GM21381 (cell line): ENCODE data around the gene UNC5C.

Experiments used
- ATAC-seq: cut with Tn5 transposase; IDR thresholded peaks from one replicate; pipeline ENCODE4 v1.9.1; 2021; ENCODE audit warnings: mild to moderate bottlenecking, moderate library complexity; ENCODE audit not compliant: unreplicated experiment

Gene UNC5C

DNA sequence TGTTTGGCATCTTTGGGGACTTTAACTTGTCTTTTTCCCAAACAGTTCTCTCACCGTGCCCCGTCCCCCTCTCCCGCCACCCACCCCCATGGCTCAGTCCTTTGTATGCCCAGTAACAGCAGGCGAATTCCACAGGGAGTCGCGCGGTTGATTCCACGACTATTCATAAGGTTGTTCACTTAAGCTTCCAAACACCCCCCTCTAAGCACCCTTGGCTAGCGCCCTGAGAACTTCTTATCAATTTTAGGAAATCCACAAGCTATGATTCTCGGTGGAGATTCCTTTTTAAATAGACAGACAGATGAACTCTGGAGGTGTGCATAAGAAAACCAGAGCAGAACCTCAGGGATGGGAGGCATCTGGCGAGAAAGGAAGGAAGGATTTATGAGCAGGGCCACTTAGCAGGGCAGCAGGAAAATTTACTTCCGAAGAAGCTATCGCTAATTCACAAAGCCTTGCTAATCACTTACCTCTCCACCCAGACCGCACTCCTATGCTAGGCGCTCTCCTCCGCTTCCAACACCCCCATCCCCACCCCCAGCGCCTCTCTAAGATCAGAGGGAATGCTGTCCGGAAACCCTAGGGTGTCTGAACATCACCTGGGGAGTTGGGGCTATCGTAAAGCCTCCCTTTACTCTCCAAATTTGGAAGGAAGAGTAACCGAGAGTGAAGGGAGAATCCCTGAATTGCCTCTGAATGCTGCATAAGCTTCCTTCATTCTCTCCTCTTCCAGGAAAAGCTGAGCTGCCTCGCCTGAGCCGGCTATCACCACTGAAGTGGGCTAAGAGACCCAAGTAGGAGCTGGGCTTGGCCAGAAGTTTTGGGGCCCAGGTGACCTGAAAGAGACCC lies 1.7 kb downstream of the UNC5C start:
- ATAC-seq: no peak

DNA sequence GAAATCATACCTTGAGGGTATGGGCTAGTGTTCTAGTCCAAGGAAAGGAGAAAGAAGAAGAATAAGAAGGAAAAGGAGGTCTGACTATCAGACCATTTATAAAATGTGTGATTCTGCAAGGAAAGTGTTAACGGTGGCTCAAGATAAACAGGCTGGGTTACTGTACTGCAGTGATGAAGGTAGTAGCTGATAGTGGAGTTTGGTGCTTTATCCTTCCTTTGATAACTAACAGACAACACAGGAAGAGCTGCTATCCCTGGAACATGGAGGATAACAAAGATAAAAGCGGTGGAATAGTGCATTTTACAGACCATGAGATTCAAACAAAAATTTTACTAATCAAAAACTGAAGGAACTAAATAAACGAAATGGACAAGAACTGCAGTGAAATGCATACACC lies 2.6 kb downstream of the UNC5C start:
- ATAC-seq: no peak

DNA sequence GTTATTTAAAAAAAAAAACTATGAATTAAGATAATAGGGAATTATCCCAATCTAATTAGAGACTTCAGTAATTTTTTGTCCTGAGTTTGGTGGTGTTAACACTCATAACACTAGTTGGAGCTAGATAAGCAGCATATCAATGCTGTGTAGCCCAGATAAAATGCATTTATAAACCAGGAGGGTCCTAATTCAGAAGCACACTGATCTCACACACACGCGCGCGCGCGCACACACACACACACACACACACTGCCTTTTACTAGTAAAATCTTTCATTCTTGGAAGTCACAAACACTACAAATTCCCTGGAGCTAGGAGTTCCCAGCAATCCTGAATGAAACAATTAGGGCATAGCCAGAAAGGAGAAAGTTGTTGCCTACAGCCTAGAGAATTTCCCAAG lies 3.2 kb downstream of the UNC5C start:
- ATAC-seq: no peak

DNA sequence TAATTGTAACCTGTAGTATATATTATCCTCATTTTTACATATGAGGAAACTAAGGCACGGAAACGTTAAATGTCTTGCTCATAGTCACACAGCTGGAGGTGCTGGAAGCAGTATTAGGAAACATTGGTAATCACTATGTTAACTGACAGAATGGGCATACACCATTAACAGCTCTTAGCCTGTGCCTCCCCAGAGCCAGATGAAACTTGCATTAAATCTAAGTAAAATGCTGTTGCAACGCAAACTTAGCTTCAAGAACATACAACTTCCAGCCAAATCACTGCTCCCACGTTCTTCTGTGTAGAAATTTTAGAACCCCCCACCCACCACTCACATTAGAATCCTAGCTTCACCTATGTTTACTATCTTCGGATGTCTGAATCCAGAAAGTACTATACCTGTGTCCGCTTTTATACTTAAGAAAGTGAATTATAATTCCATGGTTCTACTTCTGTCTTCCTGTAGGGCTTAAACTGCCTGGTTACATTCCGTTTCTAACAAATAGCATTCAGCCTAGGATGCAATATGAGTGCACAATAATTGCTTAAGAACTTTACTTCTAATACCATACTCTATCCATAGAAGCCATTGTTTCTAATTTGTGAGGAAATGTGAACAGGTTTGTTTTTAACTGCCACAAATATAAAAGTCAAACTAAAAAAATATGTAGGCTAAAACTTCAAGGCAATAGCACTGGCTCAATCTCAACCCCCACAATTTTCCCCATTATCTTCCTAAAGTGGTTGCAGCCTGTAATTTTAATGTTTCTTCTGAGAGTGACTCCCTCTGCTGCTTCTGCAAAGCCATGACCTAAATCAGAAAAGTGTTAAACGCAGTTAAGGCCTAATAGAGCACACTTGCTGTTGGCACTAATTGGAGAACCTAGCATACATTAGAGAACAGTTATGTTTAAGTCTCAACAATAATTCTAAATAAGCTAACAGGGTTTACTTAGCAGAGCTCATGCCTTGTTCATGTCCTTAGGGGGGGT lies 4.4 kb downstream of the UNC5C start:
- ATAC-seq: no peak

DNA sequence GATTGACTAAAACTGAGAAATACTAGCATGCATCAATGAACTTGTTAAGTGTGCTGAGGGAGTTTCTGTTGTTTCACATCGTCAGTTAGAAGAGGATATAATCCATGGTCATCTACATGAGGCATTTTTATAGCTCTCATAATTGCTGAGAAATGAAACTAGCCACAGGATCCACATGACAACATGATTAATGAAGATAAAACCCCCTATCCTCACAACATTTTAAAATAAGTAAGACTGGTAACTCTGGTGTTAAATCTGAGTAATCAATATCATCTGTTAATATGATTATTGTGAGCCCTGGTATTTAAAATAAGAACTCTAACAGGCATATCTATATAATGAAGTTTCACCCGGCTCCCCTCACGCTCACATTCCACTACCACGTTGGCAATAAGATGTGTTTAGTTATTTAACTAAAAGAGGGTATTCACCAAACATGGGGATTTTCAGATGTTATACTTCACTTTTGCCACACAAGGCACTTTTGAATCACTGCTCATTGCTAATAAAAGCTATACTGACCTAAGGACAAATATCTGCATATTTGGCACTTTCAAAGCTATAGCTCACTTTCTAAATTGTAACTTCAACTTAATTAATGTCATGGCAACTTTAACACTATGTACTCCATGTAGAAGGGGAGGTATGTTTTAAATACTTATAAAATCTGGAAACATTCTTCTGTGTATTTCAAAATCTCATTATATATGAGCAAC lies 6.7 kb downstream of the UNC5C start:
- no peak for ATAC-seq

DNA sequence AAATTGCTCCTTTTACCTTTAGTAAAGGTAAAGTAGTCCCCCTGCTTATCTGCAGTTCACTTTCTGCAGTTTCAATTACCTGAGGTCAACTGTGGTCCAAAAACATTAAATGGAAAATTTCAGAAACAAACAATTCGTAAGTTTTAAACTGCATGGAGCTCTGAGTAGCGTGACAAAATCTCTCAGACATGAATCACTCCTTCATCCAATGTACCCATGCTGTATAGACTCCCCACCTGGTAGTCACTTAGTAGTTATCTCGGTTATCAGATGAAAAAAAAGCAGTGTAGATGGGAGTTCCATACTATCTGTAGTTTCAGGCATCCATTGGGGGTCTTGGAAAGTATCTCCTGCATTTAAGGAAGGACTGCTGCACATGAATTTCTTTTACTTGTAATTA lies 7.7 kb downstream of the UNC5C start:
- no peak for ATAC-seq

DNA sequence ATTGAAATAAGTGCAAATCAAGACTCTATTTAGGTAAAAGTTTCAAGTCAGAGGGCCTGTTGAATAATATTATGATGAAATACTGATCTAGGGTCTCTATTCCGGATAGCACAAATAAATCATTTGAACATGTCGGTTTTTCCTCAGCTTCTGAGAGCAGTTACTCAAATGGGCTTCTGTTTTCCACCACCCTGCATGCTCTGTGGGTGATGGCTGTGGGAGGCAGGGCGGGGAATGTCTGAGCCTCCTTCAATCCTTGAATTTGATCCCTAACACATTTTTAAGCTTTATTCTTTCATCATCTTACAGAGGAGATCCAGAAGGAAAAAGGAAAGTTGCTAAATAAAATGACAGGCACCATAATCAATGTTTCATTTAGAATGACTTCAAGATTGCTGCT lies 8.5 kb downstream of the UNC5C start:
- no peak for ATAC-seq

DNA sequence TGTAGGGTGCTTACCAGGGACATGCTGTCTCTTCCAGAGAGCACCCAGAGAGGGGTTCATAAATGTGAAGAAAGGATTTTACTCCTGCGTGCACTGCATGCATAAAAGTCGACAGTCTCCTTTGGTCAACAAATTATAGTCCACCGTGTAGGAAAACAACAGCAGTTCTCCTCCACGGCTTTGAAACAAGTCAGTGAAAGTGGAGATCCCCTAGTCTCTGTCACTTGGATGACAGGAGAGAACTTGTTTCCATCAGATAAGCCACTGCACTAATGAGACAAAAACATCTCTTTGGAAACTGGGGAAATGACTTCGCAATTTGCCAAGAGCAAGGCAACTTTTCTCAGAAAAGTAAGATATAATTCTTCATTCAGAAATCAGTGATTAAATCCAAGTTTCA lies 9.7 kb downstream of the UNC5C start:
- ATAC-seq: no peak

DNA sequence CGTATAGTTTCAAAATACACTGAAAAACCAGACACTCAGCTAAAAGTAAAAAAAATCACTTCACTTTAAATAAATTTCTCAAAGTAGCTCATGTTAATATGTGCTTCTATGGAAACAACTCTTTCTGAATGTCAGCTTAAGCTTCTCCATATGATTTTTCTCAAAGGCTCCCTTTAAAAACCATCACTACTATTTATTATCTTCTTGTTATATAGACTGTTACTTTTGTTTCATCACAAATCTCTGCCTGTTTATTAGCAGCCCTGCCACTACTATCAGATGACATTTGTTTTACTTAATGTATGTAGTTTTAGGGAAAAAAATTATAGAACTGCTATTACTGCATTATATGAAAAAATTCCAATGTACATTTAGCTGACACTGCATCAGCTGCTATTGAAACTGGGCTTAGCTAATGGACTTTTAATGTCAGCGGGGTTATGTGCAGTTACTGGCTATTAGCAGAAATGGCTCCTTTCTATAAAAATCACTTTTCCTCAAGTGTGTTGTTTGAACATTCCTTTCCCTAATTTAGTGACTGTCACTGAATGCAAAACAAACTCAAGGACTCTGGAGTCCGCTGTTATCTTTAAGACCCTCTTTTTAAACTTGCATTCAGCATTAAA lies 10.8 kb downstream of the UNC5C start:
- ATAC-seq: no peak

DNA sequence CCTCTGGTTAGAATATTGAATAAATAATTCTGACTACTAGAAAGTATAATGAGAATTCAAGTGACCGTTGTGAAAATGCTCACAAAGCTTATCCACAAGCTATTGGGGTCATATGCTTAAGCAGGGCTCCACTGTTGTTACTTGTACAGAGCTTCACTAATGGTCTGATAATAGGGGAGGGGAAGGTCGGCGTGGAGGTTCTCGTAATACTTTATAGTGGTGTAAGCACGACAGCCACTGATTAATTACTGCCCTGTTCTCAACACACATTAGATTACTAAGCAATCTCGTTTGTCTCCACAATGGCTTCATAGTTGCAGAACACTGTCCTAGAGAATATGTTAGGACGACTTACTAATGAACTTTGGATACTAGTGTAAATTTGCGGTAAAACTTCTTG lies 11.6 kb downstream of the UNC5C start:
- no peak for ATAC-seq

DNA sequence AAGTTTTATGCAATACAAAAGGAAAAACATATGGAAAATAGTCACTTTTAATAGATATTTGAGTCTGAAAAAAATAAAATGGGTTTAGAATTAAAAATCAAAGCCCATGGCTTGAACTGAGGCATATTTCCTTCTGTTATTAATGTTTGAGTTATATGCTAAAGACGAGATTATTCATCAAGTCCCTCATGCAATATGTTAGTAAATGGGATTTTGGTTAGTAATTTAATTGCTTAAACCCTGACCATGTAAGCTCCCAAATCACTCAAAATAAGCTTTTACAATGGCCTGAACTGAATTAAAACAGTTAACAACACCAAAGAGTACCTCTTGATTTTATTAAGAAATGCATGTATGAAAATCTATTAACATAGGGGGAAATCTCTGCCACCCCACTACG lies 12.1 kb downstream of the UNC5C start:
- ATAC-seq: no peak

DNA sequence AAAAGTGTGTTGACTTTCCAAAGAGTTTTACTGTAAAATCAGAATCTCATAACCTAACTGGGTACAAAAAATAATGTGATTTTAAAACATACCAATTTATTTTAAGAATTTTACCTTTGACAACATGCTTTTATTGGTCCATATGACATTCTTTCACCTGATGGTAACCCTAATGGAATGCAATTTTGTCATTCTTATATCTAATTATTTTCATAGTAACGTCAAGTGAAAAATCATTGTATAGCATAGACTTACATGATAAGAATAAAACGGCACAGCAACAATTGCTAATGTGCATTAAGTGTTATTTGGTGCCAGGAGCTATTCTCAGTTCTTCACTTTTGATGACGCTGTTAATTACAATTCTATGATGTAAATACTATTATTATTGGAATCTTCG lies 13.6 kb downstream of the UNC5C start:
- no peak for ATAC-seq

DNA sequence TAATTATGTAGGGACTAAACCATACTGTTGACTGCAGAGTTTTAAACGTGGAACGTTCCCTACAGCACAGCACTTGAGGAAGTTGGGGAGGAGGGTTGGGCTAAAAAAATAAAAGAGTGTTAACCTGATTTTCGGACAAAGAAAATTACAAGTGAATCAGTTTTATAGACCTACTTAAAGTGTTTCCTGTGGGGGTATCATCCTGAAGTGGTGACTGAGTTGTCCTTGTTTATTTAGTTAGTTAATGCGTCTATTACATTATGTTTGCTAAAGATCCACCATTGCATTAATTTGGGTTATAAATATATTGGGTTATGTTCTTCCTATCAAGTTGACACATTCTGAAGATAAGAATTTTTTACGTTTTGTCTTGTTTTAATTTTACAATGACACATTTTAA lies 14.7 kb downstream of the UNC5C start:
- ATAC-seq: no peak

DNA sequence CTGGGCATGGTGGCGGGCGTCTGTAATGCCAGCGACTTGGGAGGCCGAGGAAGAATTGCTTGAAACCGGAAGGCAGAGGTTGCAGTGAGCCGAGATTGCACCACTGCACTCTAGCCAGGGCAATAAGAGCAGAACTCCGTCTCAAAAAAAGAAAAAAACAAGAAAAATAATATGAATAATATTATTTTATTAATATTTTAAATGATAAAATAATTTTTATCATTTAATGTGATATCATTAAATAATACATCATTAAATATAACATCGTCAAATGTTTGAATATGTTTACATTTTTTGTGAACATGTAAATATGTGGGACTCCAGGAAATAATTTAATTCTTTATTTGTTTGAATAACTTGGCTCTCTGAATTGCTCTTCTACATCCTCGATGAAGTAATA lies 15.5 kb downstream of the UNC5C start:
- ATAC-seq: no peak

DNA sequence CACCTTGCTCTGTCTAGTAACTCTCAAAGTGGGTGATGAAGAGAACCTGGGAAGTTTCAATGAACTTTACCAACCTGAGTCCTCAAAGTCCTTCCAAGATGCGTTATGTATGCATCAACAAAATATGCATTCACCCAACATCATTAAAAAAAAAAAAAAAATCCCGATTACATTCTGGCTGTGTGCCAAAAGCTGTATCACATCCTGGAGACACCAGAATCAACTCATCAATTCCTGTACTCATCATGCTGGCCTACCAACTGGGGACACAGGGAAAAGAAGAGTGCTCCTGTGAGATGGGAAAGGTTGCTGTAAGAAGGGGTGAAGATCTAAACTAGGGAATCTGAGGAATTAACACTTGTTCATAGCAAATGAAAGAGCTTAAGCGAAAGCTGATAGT lies 16.5 kb downstream of the UNC5C start:
- no peak for ATAC-seq

DNA sequence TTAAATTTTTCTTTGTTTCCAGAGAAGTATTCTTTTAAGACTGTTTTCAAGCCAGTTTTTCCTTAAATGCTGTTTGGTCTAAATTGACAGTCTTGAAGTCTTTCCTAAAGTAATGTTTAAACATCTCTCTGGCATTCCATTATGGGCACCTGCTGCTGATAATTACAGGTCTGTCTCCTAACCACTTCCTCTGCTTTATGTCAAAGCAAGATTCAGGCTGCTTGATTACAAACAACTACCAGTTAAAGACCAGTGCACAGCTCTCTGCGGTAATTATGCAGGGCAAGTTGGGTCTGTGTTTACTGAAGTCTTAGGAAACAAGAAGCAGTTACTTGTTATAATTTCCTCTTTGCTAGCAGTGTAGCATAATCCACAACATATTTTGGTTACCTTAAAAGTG lies 17.6 kb downstream of the UNC5C start:
- ATAC-seq: no peak

DNA sequence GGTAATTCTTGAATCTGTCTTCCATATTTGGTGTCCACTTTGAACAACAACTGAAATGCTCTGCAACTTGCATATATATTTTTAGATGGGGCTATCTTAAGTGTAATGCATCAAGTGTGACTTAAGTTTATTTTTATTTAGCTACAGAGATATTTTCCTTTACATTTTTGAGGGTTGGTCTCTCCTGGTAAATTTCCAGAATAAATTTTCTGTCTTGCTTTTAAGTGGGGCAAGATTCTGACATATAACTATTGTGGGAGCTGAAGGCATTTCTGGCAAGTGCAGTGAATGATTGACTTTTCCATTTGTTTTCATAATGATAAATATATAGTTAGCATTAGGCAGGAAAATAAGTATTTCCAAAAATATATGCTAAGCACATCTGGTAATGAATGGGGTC lies 18.8 kb downstream of the UNC5C start:
- ATAC-seq: no peak

DNA sequence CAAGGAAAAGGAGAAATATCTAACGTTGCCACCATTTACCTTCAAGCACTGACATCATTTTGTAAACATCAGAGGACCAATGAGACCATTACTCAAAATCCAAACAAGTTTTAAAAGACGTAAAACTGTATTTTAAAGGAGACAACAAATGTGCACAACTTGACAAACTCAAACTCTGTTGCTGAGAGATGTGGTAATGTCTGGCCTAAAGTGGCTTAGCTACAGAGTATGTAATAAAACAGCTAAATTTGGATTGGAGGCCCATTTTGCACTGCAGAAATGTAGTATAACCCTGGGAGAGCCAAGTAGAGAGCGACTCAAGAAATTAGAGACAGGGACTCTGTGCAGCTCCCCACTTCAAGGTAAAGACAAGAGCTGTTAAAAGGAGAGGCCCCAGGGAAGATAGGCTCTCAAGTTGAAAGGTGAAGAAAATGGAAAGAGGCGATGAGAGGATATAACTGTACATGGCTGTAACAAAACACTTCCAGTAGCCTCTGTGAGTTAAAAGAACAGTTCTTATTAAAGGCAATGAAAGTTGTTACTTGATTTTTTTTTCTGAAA lies 20.3 kb downstream of the UNC5C start:
- ATAC-seq: no peak

DNA sequence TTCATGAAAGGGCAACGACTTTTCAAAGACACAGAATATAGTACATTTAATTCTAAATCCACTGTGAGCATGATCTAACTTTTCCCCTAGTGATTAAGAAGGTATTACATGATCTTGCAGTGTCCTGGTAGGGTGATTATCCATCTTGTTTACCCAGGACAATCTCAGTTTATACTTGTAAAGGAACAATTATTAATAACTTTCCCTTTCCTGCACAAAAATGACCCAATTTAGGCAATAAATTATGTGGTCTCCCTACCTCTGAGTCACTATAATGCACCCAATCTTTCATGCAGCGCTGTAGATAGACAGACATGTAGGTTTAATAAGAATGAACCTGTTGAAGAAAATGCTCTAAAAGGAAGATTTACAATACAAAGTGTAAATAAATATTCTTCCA lies 22.7 kb downstream of the UNC5C start:
- no peak for ATAC-seq

DNA sequence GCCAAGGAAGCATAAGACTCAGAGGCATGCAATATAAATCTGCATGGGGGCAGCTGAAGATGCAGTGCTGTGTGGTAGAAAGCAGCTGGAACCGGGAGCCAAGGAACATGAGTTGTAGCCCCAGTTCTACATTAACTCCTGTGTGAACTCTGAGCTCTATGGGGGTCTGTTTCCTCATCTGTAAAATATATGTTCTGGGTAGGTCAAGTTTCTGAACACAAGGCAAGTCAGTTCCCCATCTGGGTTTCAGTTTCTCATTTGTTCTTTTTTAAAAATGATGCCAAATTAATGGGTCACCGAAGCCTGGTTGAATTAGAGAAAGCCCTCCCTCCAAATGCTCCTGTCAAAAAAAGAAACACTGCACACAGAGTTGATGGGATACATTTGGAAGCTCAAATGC lies 24.0 kb downstream of the UNC5C start:
- no peak for ATAC-seq

DNA sequence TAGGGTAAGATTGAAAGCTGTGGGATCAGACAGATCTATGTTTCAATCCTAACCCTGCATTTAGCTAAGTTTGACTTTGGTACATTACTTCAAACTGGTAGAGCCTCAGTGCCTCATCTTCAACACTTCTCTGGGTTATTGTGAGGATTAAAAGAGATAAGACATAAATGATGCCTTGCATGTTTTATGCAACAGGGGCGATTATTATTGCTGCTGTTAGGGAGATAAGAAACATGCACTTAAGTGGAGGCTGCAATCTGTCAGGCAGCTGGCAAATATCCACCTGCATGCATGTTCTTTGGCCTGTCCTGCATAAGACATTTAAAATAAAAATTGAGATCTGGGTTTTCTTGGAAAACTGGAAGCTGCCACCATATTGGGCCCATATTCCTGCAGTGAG lies 24.6 kb downstream of the UNC5C start:
- ATAC-seq: no peak
